Common myeloid progenitor, CD34-positive (primary cell): ENCODE measurements around the gene ACTC1.
A peak's percentile ranks its signal among the peaks of the same experiment; 100 is the strongest.

Experiments
- CTCF ChIA-PET: fragments of 350-600 bp; sonication (Branson Sonifier 250); formaldehyde crosslinking; loops from one replicate; lab custom pipeline; 2021; ENCODE audit warnings: antibody characterized with exemption; lab: Charles Lee
- POLR2A ChIA-PET: fragments of 350-600 bp; sonication (Branson Sonifier 250); formaldehyde crosslinking; loops from one replicate; lab custom pipeline; 2021; ENCODE audit warnings: antibody characterized with exemption; lab: Charles Lee
- DNase-seq, 3 donors: peaks; one replicate each; pipeline versions ENCODE4 v3.0.0 to v3.0.0-alpha.2; 2013
- H3K27ac ChIP-seq, 2 experiments: 1 replicate in 1 of 2; 2 replicates in 1 of 2; pipeline ENCODE4 v1.7.0; 2013; ENCODE audit warnings: inconsistent platforms in 2 of 2, low read length in 2 of 2, mild to moderate bottlenecking in 2 of 2, low read depth in 1 of 2, moderate library complexity in 1 of 2; ENCODE audit not compliant: severe bottlenecking in 2 of 2, insufficient read depth in 1 of 2, poor library complexity in 1 of 2
- H3K27me3 ChIP-seq, 5 experiments: replicated peaks in 2 of 5; 1 replicate in 3 of 5; 2 replicates in 2 of 5; pipeline versions ENCODE4 v1.6.1 to v1.7.0; 2013; ENCODE audit warnings: low read length in 4 of 5, mild to moderate bottlenecking in 2 of 5, moderate library complexity in 2 of 5, inconsistent platforms in 1 of 5; ENCODE audit not compliant: insufficient read depth in 5 of 5, control insufficient read depth in 4 of 5
- H3K36me3 ChIP-seq, 4 experiments: 1 replicate in 2 of 4; 2 replicates in 2 of 4; pipeline versions ENCODE4 v1.6.1 to v1.7.0; 2013; ENCODE audit warnings: low read length in 3 of 4, control low read depth in 1 of 4, mild to moderate bottlenecking in 1 of 4; ENCODE audit not compliant: control insufficient read depth in 4 of 4, insufficient read depth in 4 of 4
- H3K4me1 ChIP-seq, 4 experiments: 1 replicate in 3 of 4; 2 replicates in 1 of 4; pipeline versions ENCODE4 v1.6.1 to v1.7.1; 2013; ENCODE audit warnings: low read length in 3 of 4, mild to moderate bottlenecking in 3 of 4, control low read depth in 1 of 4, inconsistent platforms in 1 of 4, moderate library complexity in 1 of 4; ENCODE audit not compliant: control insufficient read depth in 4 of 4, insufficient read depth in 4 of 4; ENCODE audit errors: control extremely low read depth in 1 of 4
- H3K4me3 ChIP-seq, 7 experiments: 1 replicate in 4 of 7; 2 replicates in 3 of 7; pipeline versions ENCODE4 v1.5.1 to v1.7.0; 2013; ENCODE audit warnings: mild to moderate bottlenecking in 7 of 7, low read length in 6 of 7, moderate library complexity in 6 of 7, inconsistent platforms in 2 of 7, low read depth in 2 of 7, control low read depth in 1 of 7; ENCODE audit not compliant: insufficient read depth in 4 of 7, control insufficient read depth in 1 of 7; ENCODE audit errors: extremely low read depth in 1 of 7
- H3K9me3 ChIP-seq, 5 experiments: 1 replicate in 4 of 5; 2 replicates in 1 of 5; pipeline versions ENCODE4 v1.6.1 to v1.7.1; 2013; ENCODE audit warnings: low read length in 4 of 5, mild to moderate bottlenecking in 2 of 5, inconsistent platforms in 1 of 5, low read depth in 1 of 5, moderate library complexity in 1 of 5; ENCODE audit not compliant: control insufficient read depth in 4 of 5, insufficient read depth in 2 of 5; ENCODE audit errors: control extremely low read depth in 1 of 5
- WGBS: methylation state at CpG from one replicate; pipeline ENCODE4 v1.1.5; 2013; ENCODE audit not compliant: insufficient coverage; 5-methylcytosine and 5-hydroxymethylcytosine counted together

The ACTC1 gene

GRCh38 chr15:34760909-34761308 is 34.4 kb downstream of the ACTC1 start:
- Histone ChIP-seq H3K4me1 (no peaks in the 10 kb centered on the region), H3K36me3 (no peaks in the 10 kb centered on the region), H3K27ac (no peak overlapping the region), H3K4me3 (no peak overlapping the region), H3K27me3 (peaks cover 5 to 52% (median 24%) of the 10 kb centered on the region in 5 experiments), H3K9me3 (no peaks in the 10 kb centered on the region)
- POLR2A ChIA-PET = no interaction called here
- WGBS = 40% methylated on average over 1 of the region's 3 CpGs
- DNase-seq = no peak
- CTCF ChIA-PET = interaction anchor here (1.2 kb wide), 1 partner anchor 38 kb away, joined by 3 read pairs; no protein-coding TSS in a partner anchor

- Histone ChIP-seq H3K36me3 (no peaks in the 10 kb centered on the region), H3K4me1 (peaks cover 0 to 5% (median 2%) of the 10 kb centered on the region in 4 experiments), H3K9me3 (no peaks in the 10 kb centered on the region), H3K4me3 (no peak overlapping the region), H3K27ac (no peak overlapping the region), H3K27me3 (peaks cover 7 to 61% (median 31%) of the 10 kb centered on the region in 5 experiments)
- CTCF ChIA-PET = no interaction called here
- POLR2A ChIA-PET = no interaction called here
- 69% methylated on average over 2 of the region's 2 CpGs for WGBS
- no peak for DNase-seq
These were observed 35.4 kb downstream of the ACTC1 start for GRCh38 chr15:34759992-34760391.

GRCh38 chr15:34759347-34759746 is 36.0 kb downstream of the ACTC1 start:
- Histone ChIP-seq H3K4me1 (peaks cover 0 to 11% (median 4%) of the 10 kb centered on the region in 4 experiments), H3K36me3 (no peaks in the 10 kb centered on the region), H3K4me3 (no peak overlapping the region), H3K27me3 (peaks cover 7 to 67% (median 31%) of the 10 kb centered on the region in 5 experiments), H3K9me3 (no peaks in the 10 kb centered on the region), H3K27ac (no peak overlapping the region)
- DNase-seq = no peak
- ChIA-PET POLR2A (no interaction called here), CTCF (no interaction called here)
- 56% methylated on average over 3 of the region's 3 CpGs for WGBS

- DNase-seq = no peak
- Histone ChIP-seq H3K36me3 (no peaks in the 10 kb centered on the region), H3K4me3 (no peak overlapping the region), H3K27ac (no peak overlapping the region), H3K27me3 (peaks cover 8 to 87% (median 44%) of the 10 kb centered on the region in 5 experiments), H3K4me1 (peaks cover 0 to 19% (median 6%) of the 10 kb centered on the region in 4 experiments), H3K9me3 (peaks cover 0 to 7% (median 0%) of the 10 kb centered on the region in 5 experiments)
- POLR2A ChIA-PET = no interaction called here
- CTCF ChIA-PET = no interaction called here
- WGBS = no CpG with 5 or more reads among the region's 3 CpGs
These were observed 38.1 kb downstream of the ACTC1 start for GRCh38 chr15:34757262-34757661.

- H3K4me1 ChIP-seq = peaks cover 0 to 19% (median 6%) of the 10 kb centered on the region in 4 experiments
- peaks cover 10 to 90% (median 48%) of the 10 kb centered on the region in 5 experiments for H3K27me3 ChIP-seq
These were observed 40.0 kb downstream of the ACTC1 start for GRCh38 chr15:34755419-34755773.

GRCh38 chr15:34754674-34755418 is 40.5 kb downstream of the ACTC1 start, which contains the start of gene GJD2:
GJD2 (minus strand) TSS chr15:34754998; CDS start chr15:34754488, 510 bp downstream.
- CTCF ChIA-PET = no interaction called here
- no peaks in the 10 kb centered on the region for H3K36me3 ChIP-seq
- POLR2A ChIA-PET = no interaction called here
- peak within 1 kb of the TSS in 5 of 7 experiments; percentile 19 to 62 (median 52) for H3K4me3 ChIP-seq
- peak in 2 of 3 donors; percentile 32 to 48 for DNase-seq
- H3K4me1 ChIP-seq = peaks cover 0 to 19% (median 6%) of the 10 kb centered on the region in 4 experiments
- peaks cover 0 to 7% (median 0%) of the 10 kb centered on the region in 5 experiments for H3K9me3 ChIP-seq
- peaks cover 10 to 86% (median 48%) of the 10 kb centered on the region in 5 experiments for H3K27me3 ChIP-seq
- 0% methylated on average over 37 of the region's 81 CpGs for WGBS
- no peak within 1 kb of the TSS for H3K27ac ChIP-seq

More at GRCh38 chr15:34755419-34755773, 40.0 kb downstream of the ACTC1 start:
- no peaks in the 10 kb centered on the region for H3K36me3 ChIP-seq
- ChIA-PET POLR2A (no interaction called here), CTCF (no interaction called here)
- no peak overlapping the region for H3K27ac ChIP-seq
- no peak for DNase-seq
- peak overlapping the region in 3 of 7 experiments; percentile 52 to 62 (median 56) for H3K4me3 ChIP-seq
- H3K9me3 ChIP-seq = peaks cover 0 to 7% (median 0%) of the 10 kb centered on the region in 5 experiments
- 5% methylated on average over 7 of the region's 11 CpGs for WGBS

- Histone ChIP-seq H3K4me1 (peaks cover 0 to 19% (median 6%) of the 10 kb centered on the region in 4 experiments), H3K27ac (no peak overlapping the region), H3K36me3 (no peaks in the 10 kb centered on the region), H3K9me3 (peaks cover 0 to 7% (median 0%) of the 10 kb centered on the region in 5 experiments), H3K4me3 (peak overlapping the region in 3 of 7 experiments; percentile 52 to 62 (median 56)), H3K27me3 (peaks cover 10 to 85% (median 43%) of the 10 kb centered on the region in 5 experiments)
- WGBS = 9% methylated on average over 25 of the region's 27 CpGs
- ChIA-PET POLR2A (no interaction called here), CTCF (no interaction called here)
- no peak for DNase-seq
These were observed 41.2 kb downstream of the ACTC1 start for GRCh38 chr15:34754171-34754601.
